AG08396 (cell line): ENCODE data around the gene GLIPR2.
"Not testable (repeated sequence)": the region's sequence is repeated elsewhere in the genome, so short reads cannot be mapped to it uniquely, and the experiment has no call there.

ENCODE experiments used
- DNase-seq: peaks from one replicate; pipeline ENCODE4 v3.0.0; 2012; ENCODE audit warnings: low spot score, mixed read lengths

Gene GLIPR2

DNA sequence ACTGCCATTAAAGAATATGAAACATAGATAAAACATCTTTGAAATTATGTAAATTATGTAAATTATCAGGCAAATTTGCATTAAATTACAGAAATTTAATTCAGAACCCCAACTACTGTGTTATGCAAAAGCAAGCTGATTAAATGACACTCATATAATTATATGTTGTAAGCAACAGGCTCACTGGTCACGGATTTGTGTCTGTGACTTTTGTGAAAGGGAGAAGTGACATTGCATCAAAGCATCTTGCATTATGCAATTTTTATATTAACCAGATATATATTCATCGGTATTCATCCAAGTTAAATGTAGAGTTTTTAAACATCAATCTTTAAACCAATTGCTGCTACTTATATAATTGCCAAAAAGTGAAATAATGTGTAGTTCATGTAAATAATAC lies 13.0 kb upstream of the GLIPR2 start:
- no peak for DNase-seq

DNA sequence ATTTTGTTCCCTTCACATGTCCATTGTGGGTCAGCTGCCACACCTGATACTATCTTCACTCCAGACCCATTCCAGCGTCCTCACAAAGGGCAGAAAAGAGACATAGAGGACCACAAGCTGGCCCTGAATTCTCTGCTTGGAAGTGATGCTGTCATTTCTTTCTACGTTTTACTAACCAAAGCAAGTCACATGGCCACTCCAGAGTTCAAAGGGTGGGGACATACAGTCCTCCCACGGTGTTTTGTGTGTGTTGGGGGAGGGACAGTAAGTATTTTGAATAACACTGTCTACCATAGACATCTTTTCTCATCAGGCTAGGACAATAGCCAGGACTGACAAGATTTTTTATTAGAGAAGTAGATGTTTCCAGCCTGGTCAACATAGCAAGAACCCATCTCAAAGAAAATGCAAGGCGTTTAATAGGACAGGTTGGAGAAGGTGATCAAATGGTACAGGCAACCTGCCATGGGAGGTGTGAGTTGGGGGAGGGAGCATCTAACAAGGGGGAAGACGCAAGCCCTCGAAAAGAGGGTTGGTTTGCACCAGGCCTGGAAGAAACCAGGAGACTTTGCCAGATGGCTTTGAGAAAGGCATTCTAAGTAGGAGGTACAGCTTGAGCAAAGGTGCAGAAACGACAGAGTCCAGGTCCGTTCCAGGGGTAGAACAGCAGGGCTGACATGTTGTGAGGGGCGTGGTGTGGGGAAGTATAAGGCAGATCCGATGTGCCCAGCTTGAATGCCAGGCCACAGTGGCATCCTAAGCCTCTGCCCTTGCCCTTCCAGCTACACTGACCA lies 11.3 kb upstream of the GLIPR2 start:
- DNase-seq = no peak

- DNase-seq = no peak
These were observed 10.4 kb upstream of the GLIPR2 start for GRCh38 chr9:36126016-36126730.

DNA sequence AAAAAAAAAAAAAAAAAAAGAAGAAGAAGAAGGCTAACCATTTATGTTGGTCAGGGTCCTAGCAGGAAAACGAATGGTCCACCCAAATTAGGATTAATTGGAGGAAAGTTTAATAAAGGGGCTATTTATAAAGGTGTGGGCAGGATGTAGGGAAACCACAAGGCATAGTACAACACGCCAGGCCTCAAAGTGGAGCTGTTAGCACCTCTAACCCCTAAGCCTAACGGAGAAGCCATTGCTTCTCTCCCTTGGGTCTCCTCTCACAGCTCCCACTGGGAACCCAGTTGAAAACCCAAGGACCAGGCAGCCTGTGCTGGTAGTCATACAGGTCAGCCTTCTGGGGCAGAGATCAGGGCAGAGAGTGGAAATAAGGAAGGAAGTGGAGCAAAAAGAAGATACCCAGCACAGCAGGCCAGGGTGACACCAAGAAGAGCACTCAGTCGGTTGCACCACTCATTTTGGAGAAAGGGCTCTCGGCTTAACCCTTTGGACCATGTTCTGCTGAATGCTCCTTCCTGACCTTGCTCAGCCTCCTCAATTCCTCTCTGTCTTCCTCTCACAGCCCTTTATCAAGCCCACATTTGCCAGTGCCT lies 8.8 kb upstream of the GLIPR2 start:
- no peak for DNase-seq

DNA sequence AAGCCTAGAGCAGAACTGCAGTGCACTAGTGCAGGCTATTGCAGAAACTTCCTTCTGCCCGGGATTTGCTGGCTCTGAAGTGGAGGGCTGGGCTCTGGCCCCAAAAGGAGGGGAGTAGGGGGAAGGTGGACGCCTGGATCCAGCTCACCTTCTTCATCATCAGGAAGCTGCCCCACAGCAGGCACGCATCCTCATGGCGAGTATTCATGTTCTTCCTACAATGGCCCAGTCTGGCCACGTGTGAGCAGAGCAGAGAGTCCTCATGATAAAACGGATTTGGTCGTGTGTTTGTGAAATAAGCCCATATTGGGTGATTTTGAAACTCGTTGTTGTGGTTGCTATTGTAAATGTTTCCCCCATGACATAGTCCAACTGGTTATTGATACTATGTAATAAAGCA lies 8.2 kb upstream of the GLIPR2 start:
- no peak for DNase-seq

GRCh38 chr9:36129139-36129538 lies 7.4 kb upstream of the GLIPR2 start:
- DNase-seq = no peak

- DNase-seq = not testable (repeated sequence)
These were observed 4.9 kb upstream of the GLIPR2 start for GRCh38 chr9:36131666-36132065.

- no peak for DNase-seq
These were observed 4.4 kb upstream of the GLIPR2 start for GRCh38 chr9:36132086-36132485.

DNA sequence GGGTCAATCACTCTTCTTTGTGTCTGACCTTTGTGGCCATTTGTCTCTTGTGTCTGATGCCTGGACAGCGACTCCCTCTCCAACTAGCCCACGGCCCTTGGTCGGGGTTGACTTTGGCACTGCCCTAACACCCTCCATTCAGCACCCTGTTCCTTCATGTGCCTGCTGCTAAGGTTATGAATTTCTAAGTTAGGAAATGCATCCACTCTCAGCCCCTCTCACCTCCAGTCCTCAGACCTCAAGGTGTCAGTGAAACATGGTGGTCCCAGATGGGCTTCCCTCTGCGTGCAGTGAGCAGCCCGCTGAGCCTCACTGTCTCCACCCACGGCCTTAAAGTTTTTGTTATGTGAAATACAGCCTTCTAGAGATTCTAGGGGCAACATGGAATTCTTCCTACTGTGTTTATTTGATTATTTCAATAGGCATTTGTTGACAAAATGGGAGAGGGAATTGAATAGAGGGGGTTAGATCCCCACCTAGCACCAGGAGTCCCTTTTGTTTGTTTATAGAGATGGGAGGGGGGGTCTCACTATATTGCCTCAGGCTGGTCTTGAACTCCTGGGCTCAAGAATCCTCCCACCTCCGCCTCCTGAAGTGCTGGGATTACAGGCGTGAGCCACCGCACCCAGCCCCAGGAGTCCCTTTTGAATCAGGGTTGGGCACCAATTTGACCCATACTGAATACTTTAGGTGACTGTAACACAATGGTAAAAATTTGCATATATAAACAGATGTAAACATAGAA lies 1.6 kb upstream of the GLIPR2 start:
- no peak for DNase-seq

DNA sequence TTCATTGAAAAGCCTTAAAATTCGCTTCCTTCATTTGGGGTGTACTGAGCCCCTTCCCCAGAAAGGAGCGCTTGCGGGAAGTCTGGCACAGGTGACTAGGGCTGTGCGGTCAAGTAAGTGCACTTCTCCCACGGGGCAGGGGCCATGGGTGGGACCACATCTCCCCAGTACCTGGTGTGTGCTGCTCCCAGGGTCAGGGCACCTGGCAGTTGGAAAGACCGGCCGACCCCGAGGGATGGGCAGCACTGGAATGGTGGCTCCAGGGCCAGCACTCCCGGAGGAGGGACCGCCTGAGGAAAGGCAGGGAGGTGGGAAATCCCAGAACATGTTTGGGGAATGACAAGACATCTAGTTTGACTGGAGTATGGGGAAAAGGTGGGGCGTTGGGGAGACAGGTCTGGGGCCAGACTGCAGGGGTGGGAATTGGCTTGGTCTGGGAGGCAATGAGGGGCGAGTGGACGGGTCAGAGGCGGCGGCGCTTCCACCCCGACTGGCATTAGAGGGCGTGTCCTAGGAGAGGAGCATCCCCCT lies 727 bp upstream of the GLIPR2 start:
- DNase-seq = no peak

- DNase-seq = no peak
These were observed 410 bp downstream of the GLIPR2 start for GRCh38 chr9:36136894-36137391.

DNA sequence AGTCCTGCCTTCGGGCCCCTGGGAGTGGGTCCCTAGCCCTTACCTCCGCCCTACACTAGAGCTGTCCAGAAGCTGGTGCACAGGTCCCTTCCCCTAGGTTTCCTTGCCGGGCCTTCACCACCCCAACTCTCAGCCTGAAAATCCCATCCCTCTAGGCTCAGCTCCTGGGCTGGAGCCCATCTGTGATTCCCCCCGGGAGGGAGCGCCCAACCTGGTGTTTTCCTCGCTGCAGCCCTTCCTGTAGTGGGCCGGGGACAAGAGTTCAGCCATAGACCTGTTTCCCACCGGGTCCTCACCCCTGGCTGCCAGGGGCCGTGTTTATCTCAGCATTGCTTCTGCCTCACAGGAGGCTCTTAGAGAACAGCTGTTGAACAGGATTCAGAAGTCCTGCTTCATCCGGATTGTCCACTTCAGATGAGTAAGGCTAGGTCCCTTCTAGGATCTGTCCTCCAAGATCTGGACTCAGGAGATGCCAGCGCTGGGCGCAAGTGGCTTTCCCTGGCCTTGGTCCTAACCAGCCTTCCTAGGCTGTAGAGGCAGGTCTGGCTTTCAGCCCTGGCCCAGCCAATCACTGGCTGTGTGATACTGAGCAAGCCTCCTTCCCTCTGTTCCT lies 965 bp downstream of the GLIPR2 start:
- peak; percentile 48 for DNase-seq

GRCh38 chr9:36138496-36138895 lies 2.0 kb downstream of the GLIPR2 start:
- no peak for DNase-seq

DNA sequence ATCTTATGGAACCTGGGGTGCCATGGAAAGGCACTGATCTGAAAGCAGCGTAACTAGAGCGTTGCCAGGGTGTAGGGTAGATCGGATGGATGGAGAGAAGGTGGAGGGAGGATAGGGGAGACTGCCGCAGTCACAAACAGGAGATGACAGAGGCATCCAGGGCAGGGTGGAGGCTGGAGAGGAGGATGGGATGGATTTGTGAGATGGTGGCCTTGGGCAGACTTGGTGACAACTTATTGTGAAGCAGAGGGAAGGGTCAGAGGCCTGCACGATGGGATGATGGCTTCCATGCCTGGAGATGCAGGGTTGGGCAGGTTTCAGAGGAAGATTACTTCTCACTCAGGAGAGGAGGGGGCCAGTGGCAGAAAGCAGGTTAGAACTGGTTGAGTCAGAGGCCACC lies 2.4 kb downstream of the GLIPR2 start:
- DNase-seq = no peak

GRCh38 chr9:36140086-36141084 lies 3.9 kb downstream of the GLIPR2 start:
- DNase-seq = no peak

- DNase-seq = no peak
These were observed 4.8 kb downstream of the GLIPR2 start for GRCh38 chr9:36141288-36141687.

DNA sequence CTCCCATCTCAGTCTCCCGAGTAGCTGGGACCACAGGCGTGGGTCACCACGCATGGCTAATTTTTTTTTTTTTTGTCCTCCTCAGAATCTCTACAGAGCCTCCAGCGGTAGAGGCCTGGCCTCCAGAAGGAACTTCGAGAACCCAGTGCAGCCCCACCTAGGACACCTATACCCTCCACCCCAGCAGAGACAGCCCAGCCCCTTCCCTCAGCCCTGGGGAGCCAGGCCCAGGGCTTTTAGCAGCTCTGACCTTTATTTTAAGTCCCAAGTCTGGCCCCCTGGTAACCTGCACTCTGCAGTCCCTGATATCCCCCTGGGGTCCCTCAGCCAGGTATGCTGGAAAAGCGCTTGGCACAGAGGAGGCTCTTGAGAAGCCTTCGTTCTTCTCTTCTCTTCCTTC lies 5.2 kb downstream of the GLIPR2 start:
- DNase-seq = no peak

DNA sequence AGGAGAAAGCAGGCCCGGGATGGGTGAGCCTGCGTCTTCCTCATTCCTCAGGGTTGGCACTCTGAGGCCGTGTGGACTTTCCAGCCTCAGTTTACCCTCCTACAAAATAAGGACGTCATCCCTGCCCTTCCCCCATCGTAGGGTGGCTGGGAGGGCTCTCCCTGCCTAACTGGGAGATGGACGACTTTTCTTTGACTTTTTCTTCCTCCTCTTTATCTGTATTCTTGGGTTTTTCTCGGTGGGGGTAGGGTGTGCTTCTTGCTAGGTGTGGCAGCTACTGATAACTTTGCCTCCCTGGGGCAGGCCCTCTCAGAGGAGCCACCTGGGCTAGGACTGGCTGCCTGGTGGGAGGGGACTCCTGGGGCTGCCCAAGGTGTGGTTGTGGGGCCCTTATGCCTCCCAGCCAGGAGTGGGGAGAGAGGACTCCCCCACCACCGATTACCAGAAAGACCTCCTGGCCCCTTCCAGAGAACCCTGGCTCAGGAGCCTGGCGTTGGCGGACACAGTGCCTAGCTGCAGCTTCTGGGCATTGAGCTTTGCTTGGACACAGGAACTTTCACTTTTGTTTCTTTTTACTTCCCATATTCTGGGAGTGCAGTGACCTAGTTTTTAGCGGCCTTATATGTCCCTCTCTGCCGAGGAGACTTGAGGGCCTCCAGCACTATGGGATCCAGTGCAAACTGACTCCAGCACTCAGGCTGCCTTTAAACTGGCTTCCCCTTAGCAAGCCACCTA lies 6.1 kb downstream of the GLIPR2 start:
- DNase-seq = no peak

DNA sequence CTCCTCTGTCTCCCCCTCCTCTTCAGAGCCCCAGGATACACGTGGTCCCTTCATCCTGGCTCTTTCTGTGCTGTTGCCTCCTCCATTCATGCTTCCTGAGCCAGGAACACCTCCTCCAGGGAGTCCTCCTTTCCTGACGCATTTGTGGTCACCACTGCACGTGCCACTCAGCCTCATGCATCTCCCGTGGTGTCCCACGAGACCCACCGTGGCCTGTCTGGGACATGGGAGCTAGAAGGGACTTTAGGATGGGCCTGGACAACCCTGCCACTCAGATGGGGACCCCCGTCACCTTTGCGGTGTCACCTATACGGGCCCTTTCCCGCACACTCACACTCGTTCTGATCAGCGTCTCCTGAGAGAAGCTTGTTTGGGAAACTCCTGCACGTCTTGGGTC lies 6.7 kb downstream of the GLIPR2 start:
- DNase-seq = no peak
